GM21529 (cell line): Measurements from ENCODE around the gene PREP.
"Not testable (repeated sequence)": the region's sequence is repeated elsewhere in the genome, so short reads cannot be mapped to it uniquely, and the experiment has no call there.

Experiments used
- ATAC-seq: cut with Tn5 transposase; IDR thresholded peaks from one replicate; pipeline ENCODE4 v1.9.1; 2021; ENCODE audit not compliant: unreplicated experiment

Gene PREP

GRCh38 chr6:105345506-105345905 lies 57.4 kb downstream of the PREP start:
- no peak for ATAC-seq

GRCh38 chr6:105344881-105345370 lies 58.0 kb downstream of the PREP start:
- ATAC-seq: no peak

GRCh38 chr6:105338350-105338983 lies 64.4 kb downstream of the PREP start:
- not testable (repeated sequence) for ATAC-seq

- ATAC-seq: no peak
Observed at GRCh38 chr6:105336986-105337385, 65.9 kb downstream of the PREP start.

GRCh38 chr6:105332576-105332975 lies 70.3 kb downstream of the PREP start:
- no peak for ATAC-seq

- ATAC-seq: no peak
Observed at GRCh38 chr6:105331927-105332326, 71.0 kb downstream of the PREP start.

- ATAC-seq: no peak
Observed at GRCh38 chr6:105330913-105331312, 72.0 kb downstream of the PREP start.

- no peak for ATAC-seq
Observed at GRCh38 chr6:105330364-105330763, 72.5 kb downstream of the PREP start.

- no peak for ATAC-seq
Observed at GRCh38 chr6:105326833-105327770, 75.8 kb downstream of the PREP start.

- ATAC-seq: no peak
Observed at GRCh38 chr6:105326216-105326615, 76.7 kb downstream of the PREP start.

GRCh38 chr6:105324386-105324950 lies 78.4 kb downstream of the PREP start:
- no peak for ATAC-seq

- ATAC-seq: no peak
Observed at GRCh38 chr6:105322499-105323225, 80.2 kb downstream of the PREP start.

GRCh38 chr6:105321728-105322127 lies 81.2 kb downstream of the PREP start:
- no peak for ATAC-seq

GRCh38 chr6:105321207-105321606 lies 81.7 kb downstream of the PREP start:
- ATAC-seq: no peak

- no peak for ATAC-seq
Observed at GRCh38 chr6:105320765-105321164, 82.1 kb downstream of the PREP start.

- ATAC-seq: no peak
Observed at GRCh38 chr6:105320271-105320670, 82.6 kb downstream of the PREP start.

GRCh38 chr6:105319331-105319730 lies 83.6 kb downstream of the PREP start:
- no peak for ATAC-seq

GRCh38 chr6:105318660-105319059 lies 84.2 kb downstream of the PREP start:
- ATAC-seq: no peak

- ATAC-seq: no peak
Observed at GRCh38 chr6:105317607-105318533, 85.0 kb downstream of the PREP start.

- ATAC-seq: no peak
Observed at GRCh38 chr6:105313211-105313610, 89.7 kb downstream of the PREP start.
